K562 (cell line): ENCODE data around the gene RBMS1. TPM values are rescaled to one million over a fixed set of nuclear protein-coding genes. Genes with fewer than 3 reads are reported as not detected.
A peak's percentile ranks its signal among the peaks of the same experiment; 100 is the strongest.

Experiments used
- CREB3L1 ChIP-seq: fragments of 450-650 bp; IDR thresholded peaks from 2 replicates; pipeline ENCODE4 v1.6.1; 2014; ENCODE audit warnings: low read depth, mild to moderate bottlenecking, moderate library complexity, borderline replicate concordance
- GABPB2 ChIP-seq: fragments of 250-450 bp; sonication (Bioruptor Pico); conservative IDR thresholded peaks from 2 replicates; pipeline ENCODE4 v1.5.1; 2021; ENCODE audit warnings: mild to moderate bottlenecking
- SPI1 ChIP-seq: IDR thresholded peaks from 2 replicates; pipeline ENCODE4 v1.6.1; 2011; ENCODE audit warnings: low read depth, low read length, control low read depth, borderline replicate concordance
- ZNF280A ChIP-seq: fragments of 450-650 bp; IDR thresholded peaks from 2 replicates; pipeline ENCODE4 v1.6.1; 2018; ENCODE audit warnings: mild to moderate bottlenecking, low read depth; ENCODE audit not compliant: partially characterized antibody
- ZNF395 ChIP-seq: fragments of 200-800 bp; sonication (Bioruptor generic); IDR thresholded peaks from 2 replicates; pipeline ENCODE4 v1.6.1; 2017; ENCODE audit warnings: missing genetic modification characterization, missing compliant biosample characterization
- polyA plus RNA-seq, 8 experiments: library from polyadenylated mRNA; depleted of rRNA in 4 of 8; stranded (reverse) in 5 of 8; unstranded in 3 of 8; fragments of >200 nt; fragmentation: Nextera tagmentation in 2 of 8; fragmentation: Illumina TruSeq in 1 of 8; extraction: Ambion mirVana in 2 of 8; extraction: Trizol in 1 of 8; gene quantifications; 2 replicates each; pipeline versions ENCODE4 v1.2.1 to v1.2.3, GENCODE V29; 2011 to 2014; ENCODE audit warnings: inconsistent platforms in 1 of 8, missing spikeins in 1 of 8
- total RNA-seq, 7 experiments: library from RNA; depleted of rRNA in 6 of 7; stranded (reverse); fragments of >200 nt in 6 of 7; fragmentation: Illumina TruSeq in 2 of 7; extraction: Trizol in 2 of 7; gene quantifications; 2 replicates each; pipeline versions ENCODE4 v1.2.1 to v1.2.3, GENCODE V29; 2011 to 2021; ENCODE audit warnings: low replicate concordance in 1 of 7
- TF ChIP-seq, protein P1 (sequence below): fragments of 250-450 bp; sonication (Bioruptor Pico); IDR thresholded peaks from 2 replicates; pipeline ENCODE4 v1.6.1; 2021; ENCODE audit warnings: mild to moderate bottlenecking
- TF ChIP-seq, protein P2 (sequence below): fragments of 450-650 bp; IDR thresholded peaks from 2 replicates; pipeline ENCODE4 v1.6.1; 2016; ENCODE audit warnings: mild to moderate bottlenecking, moderate library complexity

The RBMS1 gene
- total and polyA plus RNA-seq, 9 of the 15 experiments (the other 6 are each of a cell fraction or from before 2014, with no cell fraction given), result 0.04 to 0.31 (median 0.09) TPM; not detected in 6

DNA sequence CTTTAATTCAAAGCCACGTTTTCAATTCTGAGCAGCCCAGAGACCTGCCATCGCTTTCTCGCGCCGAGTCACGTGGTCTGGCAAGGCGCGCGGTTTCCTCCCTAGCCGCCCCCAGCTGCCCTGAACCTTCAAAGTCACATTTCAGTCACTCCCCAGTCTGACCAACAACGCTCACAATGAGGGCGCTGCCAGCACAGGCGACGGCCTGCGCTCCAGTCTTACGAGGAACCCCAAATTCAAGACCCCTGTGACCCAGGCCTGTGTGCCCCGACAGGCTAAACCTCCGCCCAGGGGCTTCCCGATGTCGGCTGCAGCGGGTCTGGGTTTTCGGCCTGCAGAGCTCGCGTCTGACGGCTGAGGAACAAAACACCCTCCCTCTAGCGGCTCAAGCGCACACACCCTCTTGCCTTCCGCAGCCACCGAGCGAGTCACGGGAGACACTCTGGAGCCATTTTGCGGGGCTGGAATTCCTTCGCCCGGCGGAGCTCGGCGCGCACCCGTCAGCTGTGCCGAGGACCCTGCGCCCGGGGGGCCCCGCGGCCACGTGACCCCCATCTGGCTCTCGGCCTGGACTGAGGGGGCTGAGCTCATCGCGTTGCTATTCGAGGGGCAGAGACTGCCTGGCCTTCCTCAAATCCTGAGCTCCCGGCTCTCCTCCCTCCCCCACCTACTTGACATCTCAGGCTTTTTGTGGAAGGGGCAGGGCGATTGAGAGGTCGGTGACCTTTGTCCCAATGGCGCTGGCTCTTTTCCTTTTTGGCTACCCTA is 223.6 kb downstream of the RBMS1 start (continued):
- TF ChIP-seq ZNF280A (no peak), GABPB2 (no peak), ZNF395 (0 out of 2 replicates have a peak, but pooled peaks have one; percentile 54), SPI1 (no peak), CREB3L1 (peak; percentile 75; the same call in 1 of the 2 replicates)
- TF ChIP-seq, protein P1, sequence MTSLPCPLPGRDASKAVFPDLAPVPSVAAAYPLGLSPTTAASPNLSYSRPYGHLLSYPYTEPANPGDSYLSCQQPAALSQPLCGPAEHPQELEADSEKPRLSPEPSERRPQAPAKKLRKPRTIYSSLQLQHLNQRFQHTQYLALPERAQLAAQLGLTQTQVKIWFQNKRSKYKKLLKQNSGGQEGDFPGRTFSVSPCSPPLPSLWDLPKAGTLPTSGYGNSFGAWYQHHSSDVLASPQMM (CRISPR knock-in tag), result no peak
- TF ChIP-seq, protein P2, sequence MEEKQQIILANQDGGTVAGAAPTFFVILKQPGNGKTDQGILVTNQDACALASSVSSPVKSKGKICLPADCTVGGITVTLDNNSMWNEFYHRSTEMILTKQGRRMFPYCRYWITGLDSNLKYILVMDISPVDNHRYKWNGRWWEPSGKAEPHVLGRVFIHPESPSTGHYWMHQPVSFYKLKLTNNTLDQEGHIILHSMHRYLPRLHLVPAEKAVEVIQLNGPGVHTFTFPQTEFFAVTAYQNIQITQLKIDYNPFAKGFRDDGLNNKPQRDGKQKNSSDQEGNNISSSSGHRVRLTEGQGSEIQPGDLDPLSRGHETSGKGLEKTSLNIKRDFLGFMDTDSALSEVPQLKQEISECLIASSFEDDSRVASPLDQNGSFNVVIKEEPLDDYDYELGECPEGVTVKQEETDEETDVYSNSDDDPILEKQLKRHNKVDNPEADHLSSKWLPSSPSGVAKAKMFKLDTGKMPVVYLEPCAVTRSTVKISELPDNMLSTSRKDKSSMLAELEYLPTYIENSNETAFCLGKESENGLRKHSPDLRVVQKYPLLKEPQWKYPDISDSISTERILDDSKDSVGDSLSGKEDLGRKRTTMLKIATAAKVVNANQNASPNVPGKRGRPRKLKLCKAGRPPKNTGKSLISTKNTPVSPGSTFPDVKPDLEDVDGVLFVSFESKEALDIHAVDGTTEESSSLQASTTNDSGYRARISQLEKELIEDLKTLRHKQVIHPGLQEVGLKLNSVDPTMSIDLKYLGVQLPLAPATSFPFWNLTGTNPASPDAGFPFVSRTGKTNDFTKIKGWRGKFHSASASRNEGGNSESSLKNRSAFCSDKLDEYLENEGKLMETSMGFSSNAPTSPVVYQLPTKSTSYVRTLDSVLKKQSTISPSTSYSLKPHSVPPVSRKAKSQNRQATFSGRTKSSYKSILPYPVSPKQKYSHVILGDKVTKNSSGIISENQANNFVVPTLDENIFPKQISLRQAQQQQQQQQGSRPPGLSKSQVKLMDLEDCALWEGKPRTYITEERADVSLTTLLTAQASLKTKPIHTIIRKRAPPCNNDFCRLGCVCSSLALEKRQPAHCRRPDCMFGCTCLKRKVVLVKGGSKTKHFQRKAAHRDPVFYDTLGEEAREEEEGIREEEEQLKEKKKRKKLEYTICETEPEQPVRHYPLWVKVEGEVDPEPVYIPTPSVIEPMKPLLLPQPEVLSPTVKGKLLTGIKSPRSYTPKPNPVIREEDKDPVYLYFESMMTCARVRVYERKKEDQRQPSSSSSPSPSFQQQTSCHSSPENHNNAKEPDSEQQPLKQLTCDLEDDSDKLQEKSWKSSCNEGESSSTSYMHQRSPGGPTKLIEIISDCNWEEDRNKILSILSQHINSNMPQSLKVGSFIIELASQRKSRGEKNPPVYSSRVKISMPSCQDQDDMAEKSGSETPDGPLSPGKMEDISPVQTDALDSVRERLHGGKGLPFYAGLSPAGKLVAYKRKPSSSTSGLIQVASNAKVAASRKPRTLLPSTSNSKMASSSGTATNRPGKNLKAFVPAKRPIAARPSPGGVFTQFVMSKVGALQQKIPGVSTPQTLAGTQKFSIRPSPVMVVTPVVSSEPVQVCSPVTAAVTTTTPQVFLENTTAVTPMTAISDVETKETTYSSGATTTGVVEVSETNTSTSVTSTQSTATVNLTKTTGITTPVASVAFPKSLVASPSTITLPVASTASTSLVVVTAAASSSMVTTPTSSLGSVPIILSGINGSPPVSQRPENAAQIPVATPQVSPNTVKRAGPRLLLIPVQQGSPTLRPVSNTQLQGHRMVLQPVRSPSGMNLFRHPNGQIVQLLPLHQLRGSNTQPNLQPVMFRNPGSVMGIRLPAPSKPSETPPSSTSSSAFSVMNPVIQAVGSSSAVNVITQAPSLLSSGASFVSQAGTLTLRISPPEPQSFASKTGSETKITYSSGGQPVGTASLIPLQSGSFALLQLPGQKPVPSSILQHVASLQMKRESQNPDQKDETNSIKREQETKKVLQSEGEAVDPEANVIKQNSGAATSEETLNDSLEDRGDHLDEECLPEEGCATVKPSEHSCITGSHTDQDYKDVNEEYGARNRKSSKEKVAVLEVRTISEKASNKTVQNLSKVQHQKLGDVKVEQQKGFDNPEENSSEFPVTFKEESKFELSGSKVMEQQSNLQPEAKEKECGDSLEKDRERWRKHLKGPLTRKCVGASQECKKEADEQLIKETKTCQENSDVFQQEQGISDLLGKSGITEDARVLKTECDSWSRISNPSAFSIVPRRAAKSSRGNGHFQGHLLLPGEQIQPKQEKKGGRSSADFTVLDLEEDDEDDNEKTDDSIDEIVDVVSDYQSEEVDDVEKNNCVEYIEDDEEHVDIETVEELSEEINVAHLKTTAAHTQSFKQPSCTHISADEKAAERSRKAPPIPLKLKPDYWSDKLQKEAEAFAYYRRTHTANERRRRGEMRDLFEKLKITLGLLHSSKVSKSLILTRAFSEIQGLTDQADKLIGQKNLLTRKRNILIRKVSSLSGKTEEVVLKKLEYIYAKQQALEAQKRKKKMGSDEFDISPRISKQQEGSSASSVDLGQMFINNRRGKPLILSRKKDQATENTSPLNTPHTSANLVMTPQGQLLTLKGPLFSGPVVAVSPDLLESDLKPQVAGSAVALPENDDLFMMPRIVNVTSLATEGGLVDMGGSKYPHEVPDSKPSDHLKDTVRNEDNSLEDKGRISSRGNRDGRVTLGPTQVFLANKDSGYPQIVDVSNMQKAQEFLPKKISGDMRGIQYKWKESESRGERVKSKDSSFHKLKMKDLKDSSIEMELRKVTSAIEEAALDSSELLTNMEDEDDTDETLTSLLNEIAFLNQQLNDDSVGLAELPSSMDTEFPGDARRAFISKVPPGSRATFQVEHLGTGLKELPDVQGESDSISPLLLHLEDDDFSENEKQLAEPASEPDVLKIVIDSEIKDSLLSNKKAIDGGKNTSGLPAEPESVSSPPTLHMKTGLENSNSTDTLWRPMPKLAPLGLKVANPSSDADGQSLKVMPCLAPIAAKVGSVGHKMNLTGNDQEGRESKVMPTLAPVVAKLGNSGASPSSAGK, result peak; percentile 98
